PFSK-1 (cell line): ENCODE data around the gene ATG7.

Experiments
- TAF1 ChIP-seq: IDR thresholded peaks from 2 replicates; pipeline ENCODE4 v1.6.1; 2012; ENCODE audit warnings: low read length, control low read depth, borderline replicate concordance; ENCODE audit not compliant: insufficient read depth
- TF ChIP-seq, protein P1 (sequence below), 2 experiments: IDR thresholded peaks; 2 replicates each; pipeline versions ENCODE4 v1.6.1 to v1.8.0; 2011 to 2012; ENCODE audit warnings: low read depth in 2 of 2, low read length in 2 of 2, control low read depth in 1 of 2, inconsistent platforms in 1 of 2, mild to moderate bottlenecking in 1 of 2, moderate library complexity in 1 of 2; ENCODE audit not compliant: insufficient read depth in 1 of 2

DNA sequence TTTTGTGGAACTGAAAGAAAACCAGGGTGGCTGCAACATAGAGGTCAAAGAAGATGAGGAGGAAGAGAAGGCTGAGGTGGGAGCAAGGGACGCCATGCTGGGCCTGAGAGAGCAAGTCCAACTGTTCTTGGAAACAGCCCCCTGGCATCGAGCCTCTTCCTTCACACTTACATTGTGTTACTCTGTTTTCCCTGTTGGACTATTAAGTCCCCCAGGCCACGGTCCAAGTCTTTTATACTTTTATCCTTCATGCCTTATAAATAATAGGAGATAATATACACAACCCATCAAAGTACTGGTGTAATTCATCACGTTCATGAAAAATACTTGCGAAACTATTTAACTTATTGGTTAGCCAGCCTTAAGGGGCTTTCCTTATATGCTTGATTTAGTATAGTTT is 79.3 kb downstream of the ATG7 start:
- no peak for TF ChIP-seq TAF1
- TF ChIP-seq, protein P1, sequence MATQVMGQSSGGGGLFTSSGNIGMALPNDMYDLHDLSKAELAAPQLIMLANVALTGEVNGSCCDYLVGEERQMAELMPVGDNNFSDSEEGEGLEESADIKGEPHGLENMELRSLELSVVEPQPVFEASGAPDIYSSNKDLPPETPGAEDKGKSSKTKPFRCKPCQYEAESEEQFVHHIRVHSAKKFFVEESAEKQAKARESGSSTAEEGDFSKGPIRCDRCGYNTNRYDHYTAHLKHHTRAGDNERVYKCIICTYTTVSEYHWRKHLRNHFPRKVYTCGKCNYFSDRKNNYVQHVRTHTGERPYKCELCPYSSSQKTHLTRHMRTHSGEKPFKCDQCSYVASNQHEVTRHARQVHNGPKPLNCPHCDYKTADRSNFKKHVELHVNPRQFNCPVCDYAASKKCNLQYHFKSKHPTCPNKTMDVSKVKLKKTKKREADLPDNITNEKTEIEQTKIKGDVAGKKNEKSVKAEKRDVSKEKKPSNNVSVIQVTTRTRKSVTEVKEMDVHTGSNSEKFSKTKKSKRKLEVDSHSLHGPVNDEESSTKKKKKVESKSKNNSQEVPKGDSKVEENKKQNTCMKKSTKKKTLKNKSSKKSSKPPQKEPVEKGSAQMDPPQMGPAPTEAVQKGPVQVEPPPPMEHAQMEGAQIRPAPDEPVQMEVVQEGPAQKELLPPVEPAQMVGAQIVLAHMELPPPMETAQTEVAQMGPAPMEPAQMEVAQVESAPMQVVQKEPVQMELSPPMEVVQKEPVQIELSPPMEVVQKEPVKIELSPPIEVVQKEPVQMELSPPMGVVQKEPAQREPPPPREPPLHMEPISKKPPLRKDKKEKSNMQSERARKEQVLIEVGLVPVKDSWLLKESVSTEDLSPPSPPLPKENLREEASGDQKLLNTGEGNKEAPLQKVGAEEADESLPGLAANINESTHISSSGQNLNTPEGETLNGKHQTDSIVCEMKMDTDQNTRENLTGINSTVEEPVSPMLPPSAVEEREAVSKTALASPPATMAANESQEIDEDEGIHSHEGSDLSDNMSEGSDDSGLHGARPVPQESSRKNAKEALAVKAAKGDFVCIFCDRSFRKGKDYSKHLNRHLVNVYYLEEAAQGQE (IDR thresholded peaks at IDR 0.05; ENCODE audit: insufficient read depth in 1 of 2, low read depth in 2 of 2, low read length in 2 of 2): no peak
